ENCODE data around the gene GDPD2.

DNA sequence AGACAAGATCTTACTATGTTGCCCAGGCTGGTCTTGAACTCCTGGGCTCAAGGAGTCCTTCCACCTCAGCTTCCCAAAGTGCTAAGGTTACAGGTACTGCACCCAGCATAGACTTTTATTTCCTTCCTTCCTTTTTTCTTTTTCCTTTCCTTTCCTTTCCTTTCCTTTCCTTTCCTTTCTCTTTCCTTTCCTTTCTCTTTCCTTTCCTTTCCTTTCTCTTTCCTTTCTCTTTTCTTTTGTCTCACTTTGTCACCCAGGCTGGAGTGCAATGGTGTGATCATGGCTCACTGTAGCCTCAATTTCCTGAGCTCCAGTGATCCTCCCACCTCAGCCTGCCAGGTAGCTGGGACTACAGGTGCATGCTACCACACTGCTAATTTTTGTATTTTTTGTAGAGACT lies 40.9 kb downstream of the GDPD2 start:
- TF ChIP-seq POLR2A (IDR thresholded peaks at IDR 0.05): no peak
- TF ChIP-seq, protein P1, sequence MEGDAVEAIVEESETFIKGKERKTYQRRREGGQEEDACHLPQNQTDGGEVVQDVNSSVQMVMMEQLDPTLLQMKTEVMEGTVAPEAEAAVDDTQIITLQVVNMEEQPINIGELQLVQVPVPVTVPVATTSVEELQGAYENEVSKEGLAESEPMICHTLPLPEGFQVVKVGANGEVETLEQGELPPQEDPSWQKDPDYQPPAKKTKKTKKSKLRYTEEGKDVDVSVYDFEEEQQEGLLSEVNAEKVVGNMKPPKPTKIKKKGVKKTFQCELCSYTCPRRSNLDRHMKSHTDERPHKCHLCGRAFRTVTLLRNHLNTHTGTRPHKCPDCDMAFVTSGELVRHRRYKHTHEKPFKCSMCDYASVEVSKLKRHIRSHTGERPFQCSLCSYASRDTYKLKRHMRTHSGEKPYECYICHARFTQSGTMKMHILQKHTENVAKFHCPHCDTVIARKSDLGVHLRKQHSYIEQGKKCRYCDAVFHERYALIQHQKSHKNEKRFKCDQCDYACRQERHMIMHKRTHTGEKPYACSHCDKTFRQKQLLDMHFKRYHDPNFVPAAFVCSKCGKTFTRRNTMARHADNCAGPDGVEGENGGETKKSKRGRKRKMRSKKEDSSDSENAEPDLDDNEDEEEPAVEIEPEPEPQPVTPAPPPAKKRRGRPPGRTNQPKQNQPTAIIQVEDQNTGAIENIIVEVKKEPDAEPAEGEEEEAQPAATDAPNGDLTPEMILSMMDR (IDR thresholded peaks at IDR 0.05): no peak

Measured in lower leg skin (tissue), 3 donors.